Stimulated activated CD4-positive, alpha-beta T cell treated with anti-CD3 and anti-CD28 coated beads, TNF-alpha, amount 100 ng/mL, for 48 hours (primary cell): Measurements from ENCODE around the gene CCDC171.

Experiments
- DNase-seq, 3 donors: peaks; one replicate each; pipeline ENCODE4 v3.0.0-alpha.2; 2020; ENCODE audit warnings: low read depth in 3 of 3

CCDC171 gene

DNA sequence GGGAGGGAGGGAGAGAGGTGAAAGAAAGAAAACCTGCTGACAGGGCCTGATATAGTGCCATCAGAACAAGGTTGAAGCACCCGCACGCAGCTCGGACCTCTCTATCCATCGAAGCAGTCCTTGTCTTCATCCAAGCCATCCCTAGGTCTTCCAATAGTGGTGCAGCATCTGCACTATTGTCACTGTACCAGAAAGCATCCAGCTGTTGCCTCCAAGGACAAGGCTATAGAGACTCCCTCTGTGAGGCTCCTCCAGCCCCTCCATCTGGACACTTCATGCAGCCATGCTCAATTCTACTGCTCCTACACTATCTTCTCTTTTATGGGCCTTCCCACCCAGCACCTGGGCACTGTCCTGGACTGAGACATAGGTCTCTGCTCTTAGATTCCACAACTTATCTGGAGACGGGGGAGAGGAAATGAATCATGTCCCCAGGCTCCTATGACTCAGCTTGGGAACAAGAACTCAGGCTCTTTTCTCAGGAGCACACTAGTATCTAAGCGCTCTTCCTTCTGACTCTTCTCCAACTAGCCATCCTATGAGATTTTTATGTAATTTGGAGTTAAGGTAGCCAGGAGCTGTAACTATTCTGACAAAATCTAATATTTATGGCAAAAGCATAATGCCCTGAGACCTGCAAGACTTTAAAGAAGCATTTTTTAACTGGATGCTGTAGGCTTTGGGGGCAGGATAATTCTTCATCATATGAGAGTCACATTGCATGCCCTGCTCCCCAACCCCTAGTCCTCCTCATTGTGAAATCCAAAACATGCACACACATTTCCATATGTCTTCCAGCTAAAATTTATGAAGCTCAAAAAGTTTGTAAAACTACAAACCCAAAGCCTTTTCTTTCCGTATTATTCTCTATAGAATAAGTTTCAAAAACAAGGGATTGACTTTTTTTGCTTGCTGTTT lies 446.8 kb downstream of the CCDC171 start:
- DNase-seq, result no peak

DNA sequence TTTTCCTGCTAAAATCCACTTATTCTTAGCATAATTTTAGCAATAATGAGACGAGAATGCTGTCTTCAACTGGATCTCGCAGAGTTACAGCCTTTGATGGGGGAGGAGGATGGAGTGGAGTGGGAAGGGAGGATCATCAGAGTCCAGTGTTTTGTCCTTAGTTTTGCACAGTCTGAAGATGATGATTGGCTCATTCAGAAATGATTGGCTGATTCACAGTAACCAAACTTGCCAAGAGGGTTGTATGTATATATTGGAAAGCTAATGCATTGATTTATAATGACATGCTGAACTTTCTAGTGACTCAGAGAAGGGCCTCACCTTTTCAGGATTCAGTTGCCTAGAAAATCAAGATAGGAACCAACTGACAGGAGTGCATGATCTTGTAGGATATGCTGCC lies 448.0 kb downstream of the CCDC171 start:
- no peak for DNase-seq

DNA sequence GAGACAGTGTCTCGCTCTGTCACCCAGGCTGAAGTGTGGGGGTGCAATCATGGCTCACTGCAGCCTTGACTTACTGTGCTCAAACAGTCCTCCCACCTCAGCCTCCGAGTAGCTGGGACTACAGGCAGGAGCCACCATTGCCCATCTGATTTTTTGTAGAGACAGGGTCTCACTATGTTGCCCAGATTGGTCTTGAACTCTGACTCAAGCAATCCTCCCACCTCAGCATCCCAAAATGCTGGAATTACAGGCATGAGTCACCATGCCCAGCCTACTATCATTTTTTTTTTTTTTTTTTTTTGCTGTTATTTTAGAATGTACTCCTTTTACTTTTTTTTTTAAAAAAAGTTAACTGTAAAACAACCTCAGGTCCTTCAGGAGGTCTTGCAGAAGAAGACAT lies 449.0 kb downstream of the CCDC171 start:
- DNase-seq, result no peak

DNA sequence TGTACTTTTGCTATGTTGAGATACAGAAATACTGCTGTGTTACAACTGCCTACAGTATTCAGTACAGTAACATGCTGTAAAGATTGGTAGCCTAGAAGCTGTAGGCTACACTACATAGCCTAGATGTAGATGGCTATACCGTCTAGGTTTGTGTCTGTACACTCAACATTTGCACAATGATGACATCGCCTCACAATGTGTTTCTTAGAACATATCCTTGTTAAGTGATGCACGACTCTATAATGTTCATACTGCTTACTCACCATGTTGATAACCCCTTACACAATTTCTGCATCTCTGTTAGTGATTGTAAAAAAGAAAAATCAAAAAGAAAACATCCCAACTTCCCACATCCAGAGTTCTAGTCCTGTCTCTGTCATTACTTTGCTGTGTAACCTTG lies 450.0 kb downstream of the CCDC171 start:
- DNase-seq, result no peak

DNA sequence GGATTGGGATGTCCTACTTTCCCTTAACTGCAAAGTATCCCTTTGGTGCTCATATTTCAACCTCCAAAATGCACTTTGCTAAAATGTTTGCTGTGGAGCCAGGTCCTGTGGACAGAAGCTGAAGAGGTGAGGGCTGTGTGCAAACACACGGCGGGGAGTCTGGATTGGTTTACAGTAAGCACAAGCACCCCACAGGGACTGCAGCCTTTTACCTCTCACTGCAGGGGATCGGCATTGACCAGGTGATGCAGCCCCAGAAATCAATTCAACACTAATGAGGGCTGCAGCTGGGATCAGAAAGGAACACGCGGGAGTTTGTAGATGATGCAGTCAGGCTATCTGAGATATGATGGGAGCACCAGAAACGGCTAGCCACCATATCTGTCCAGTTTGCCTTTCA lies 450.9 kb downstream of the CCDC171 start:
- no peak for DNase-seq

DNA sequence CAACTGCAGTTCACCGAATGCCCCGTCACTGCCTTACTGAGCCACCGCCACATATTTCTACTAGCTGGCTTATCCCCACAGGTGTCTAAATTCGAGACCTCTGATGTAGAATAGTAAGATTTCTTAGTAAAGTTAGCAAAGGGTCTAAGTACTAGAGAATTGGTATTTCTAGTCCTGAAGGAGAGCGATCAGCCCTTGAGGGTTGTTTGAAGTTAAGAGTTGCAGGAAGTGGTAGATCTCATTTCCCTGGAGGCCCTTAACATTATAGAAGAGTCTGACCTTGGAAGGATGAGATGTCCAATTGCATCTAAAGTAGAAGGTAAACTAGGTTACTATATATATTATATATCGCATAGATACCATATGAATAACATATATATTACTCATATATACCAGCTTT lies 451.8 kb downstream of the CCDC171 start:
- DNase-seq, result no peak

DNA sequence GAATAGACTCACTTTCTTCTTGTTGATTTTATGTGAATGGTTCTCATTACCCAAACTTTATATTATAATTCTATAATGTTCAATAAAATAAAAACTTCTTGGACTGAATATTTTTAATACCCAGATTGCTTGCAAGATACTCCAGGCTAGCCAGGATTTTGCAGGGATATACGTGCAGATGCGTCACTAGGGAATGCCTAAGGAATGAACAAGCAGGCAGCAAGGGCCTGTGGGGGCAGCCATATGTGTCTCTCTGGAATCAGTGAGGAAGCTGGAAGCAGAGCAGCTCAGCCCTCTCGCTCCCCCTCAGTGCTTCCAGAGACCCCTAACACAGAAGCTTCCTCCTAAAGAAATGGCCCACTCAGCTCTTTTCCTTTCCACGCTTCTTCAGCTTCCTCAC lies 457.4 kb downstream of the CCDC171 start:
- no peak for DNase-seq

DNA sequence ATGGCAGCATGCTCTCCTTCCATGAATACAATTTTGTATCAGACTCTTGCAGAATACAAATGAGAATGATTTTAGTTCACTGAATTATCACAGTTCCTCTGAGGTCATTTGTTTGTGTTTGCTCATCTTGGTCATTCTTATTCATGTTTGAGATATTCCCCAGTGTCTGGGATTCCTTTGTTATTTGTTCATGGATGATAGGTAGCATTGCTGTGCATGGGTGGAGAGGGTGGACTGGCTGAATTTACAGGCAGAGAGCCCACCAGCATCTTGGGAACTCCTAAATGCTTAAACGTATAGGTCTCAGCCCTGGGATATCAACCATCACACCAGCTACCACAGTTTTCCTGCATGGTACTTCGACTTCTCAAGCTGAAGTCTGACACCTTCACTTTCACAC lies 459.8 kb downstream of the CCDC171 start:
- DNase-seq, result no peak

DNA sequence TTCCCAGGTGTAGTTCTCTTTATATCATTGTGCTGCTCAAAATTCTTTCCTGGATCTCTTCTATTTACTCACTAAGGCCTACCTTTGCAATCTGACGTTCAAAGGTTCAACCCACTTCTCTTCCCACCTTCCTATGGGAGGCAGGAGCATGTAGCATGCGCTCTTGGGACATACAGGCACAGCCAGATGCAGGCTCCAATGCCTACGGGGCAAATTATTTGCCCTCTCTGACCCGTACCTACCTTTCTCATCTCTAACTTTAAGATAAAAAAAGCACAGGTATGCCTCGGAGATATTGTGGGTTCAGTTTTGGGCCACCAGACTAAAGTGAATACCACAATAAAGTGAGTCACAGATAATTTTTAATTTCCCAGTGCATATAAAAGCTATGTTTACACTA lies 460.5 kb downstream of the CCDC171 start:
- DNase-seq, result no peak

DNA sequence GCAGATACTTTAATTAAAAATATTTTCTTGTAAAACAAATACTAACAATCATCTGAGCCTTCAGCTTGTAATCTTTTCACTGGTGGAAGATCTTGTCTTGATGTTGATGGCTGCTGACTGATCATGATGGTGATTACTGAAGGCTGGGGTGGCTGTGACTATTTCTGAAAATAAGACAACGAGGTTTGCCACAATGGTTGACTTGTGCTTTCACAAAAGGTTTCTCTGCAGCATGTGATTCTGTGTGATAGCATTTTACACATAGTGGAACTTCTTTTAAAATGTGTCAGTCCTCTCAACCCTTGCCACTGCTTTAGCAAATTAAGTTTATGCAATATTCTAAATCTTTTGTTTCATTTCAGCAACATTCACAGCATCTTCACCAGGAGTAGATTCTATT lies 461.0 kb downstream of the CCDC171 start:
- DNase-seq, result no peak

DNA sequence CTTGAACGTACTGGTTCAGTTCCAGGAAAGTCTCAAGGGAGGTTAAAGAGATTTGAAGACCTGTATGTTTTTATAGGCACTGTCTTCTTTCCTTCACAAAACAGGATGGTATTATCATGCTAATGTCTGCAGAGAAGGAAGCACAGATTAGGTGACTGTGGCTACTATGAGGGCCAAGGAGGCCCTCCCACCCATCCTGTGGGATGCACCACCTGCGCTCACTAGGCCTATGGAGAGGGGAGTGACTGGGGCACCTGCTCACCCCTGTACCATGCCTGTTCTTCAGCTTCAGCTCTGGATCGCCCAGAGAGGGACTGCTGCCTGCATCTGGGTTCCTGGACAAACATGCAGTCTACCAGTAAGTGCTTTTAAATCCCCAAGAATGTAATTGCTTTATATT lies 469.4 kb downstream of the CCDC171 start:
- DNase-seq, result no peak

DNA sequence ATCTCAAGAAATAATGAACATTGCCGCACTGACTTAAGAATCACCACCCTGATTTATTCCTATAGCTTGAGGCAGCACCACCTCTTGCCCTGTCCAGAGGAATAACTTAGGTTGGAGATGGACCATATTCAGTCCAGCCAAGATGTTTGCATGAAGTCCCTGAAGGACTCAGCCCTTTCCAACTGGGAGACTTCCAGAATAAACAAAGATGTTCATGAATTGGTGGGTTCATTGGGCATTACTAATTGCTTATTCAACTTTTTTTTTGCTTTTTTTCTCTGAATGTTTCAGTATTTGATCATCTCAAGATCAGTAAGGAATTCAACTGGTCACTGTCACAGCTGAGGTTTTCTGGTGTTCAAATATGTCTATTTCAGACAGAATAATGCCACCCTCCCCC lies 470.6 kb downstream of the CCDC171 start:
- no peak for DNase-seq
